Hypothalamus (tissue), 51 donors: ENCODE measurements around the gene TMEM143.
"Not testable (repeated sequence)": the region's sequence is repeated elsewhere in the genome, so short reads cannot be mapped to it uniquely, and the experiment has no call there.

Experiments used
- DNase-seq, 51 donors: peaks; one replicate each; lab custom pipeline; 2025; lab: John Stamatoyannopoulos, UW

The TMEM143 gene

GRCh38 chr19:48302600-48302959 lies 61.2 kb downstream of the TMEM143 start:
- no peak for DNase-seq

- DNase-seq = no peak
Observed at GRCh38 chr19:48301886-48302599, 61.7 kb downstream of the TMEM143 start.

- no peak for DNase-seq
Observed at GRCh38 chr19:48297975-48298374, 65.8 kb downstream of the TMEM143 start.

- DNase-seq = no peak
Observed at GRCh38 chr19:48296963-48297734, 66.6 kb downstream of the TMEM143 start.

- DNase-seq = no peak
Observed at GRCh38 chr19:48295458-48295857, 68.3 kb downstream of the TMEM143 start.

- no peak for DNase-seq
Observed at GRCh38 chr19:48292798-48293197, 70.9 kb downstream of the TMEM143 start.

- not testable (repeated sequence) for DNase-seq
Observed at GRCh38 chr19:48291489-48291815, 72.3 kb downstream of the TMEM143 start.

- DNase-seq = peak in 49 of 51 donors; percentile 2 to 78 (median 55)
Observed at GRCh38 chr19:48290771-48291488, 72.8 kb downstream of the TMEM143 start.

GRCh38 chr19:48290401-48290770 lies 73.4 kb downstream of the TMEM143 start:
- DNase-seq = peak in 8 of 51 donors; percentile 4 to 34 (median 19)

GRCh38 chr19:48287748-48288147 lies 76.0 kb downstream of the TMEM143 start:
- DNase-seq = no peak

- no peak for DNase-seq
Observed at GRCh38 chr19:48284896-48285295, 78.8 kb downstream of the TMEM143 start.

GRCh38 chr19:48283908-48284307 lies 79.8 kb downstream of the TMEM143 start:
- no peak for DNase-seq
